AG09319 (cell line): ENCODE results near the gene UBC.
A peak's percentile ranks its signal among the peaks of the same experiment; 100 is the strongest.

Experiments used
- DNase-seq: peaks from one replicate; pipeline ENCODE4 v3.0.0-alpha.2; 2010; ENCODE audit warnings: low read depth; ENCODE audit errors: extremely low read depth
- CTCF ChIP-seq: IDR thresholded peaks from 2 replicates; pipeline ENCODE4 v1.5.1; 2011; ENCODE audit warnings: low read depth, mild to moderate bottlenecking, inconsistent platforms, low read length, moderate library complexity

The UBC gene

GRCh38 chr12:124914392-124915238, at the start of gene UBC:
TSS of gene UBC (minus strand) at chr12:124914650. CDS start at chr12:124913771, 879 bp downstream.
- no peak for TF ChIP-seq CTCF
- peak; percentile 92 for DNase-seq

GRCh38 chr12:124963211-124963610, 48.8 kb upstream of the UBC start:
- TF ChIP-seq CTCF: no peak
- no peak for DNase-seq

GRCh38 chr12:124961055-124961454, 46.6 kb upstream of the UBC start:
- DNase-seq: no peak
- no peak for TF ChIP-seq CTCF

GRCh38 chr12:124956571-124956970, 42.1 kb upstream of the UBC start:
- TF ChIP-seq CTCF: no peak
- no peak for DNase-seq

- DNase-seq: no peak
- no peak for TF ChIP-seq CTCF
Measured at GRCh38 chr12:124954771-124955170, 40.3 kb upstream of the UBC start.

GRCh38 chr12:124953689-124954405, 39.4 kb upstream of the UBC start:
- no peak for DNase-seq
- TF ChIP-seq CTCF: no peak

GRCh38 chr12:124952801-124953200, 38.4 kb upstream of the UBC start:
- no peak for TF ChIP-seq CTCF
- no peak for DNase-seq
